IMR-90 (cell line): ENCODE measurements around the gene CAP2. TPM values are rescaled to one million over a fixed set of nuclear protein-coding genes. Genes with fewer than 3 reads are reported as not detected.

ENCODE experiments used
- ATAC-seq: fragments of 200-7000 bp; cut with Tn5 transposase; 2 replicates; pipeline ENCODE4 v1.9.1; 2020; ENCODE audit warnings: low read depth, mild to moderate bottlenecking, moderate library complexity
- BruUV-seq: library from RNA; stranded (reverse); fragments of 400-500 nt; replicated peaks from 2 replicates; lab custom pipeline; 2021; lab: Mats Ljungman, UMichigan
- CTCF ChIA-PET: fragments of 300-600 bp; formaldehyde crosslinking; extraction: SDS; loops from one replicate; lab custom pipeline; 2021; ENCODE audit warnings: antibody characterized with exemption; lab: Yijun Ruan, JAX
- POLR2A ChIA-PET: fragments of 300-600 bp; sonication (Branson Sonifier 250); formaldehyde crosslinking; loops from one replicate; lab custom pipeline; 2022; ENCODE audit warnings: antibody characterized with exemption; ENCODE audit not compliant: unreplicated experiment; lab: Charles Lee
- DNase-seq: peaks from one replicate; pipeline ENCODE4 v3.0.0; 2013
- H2AFZ ChIP-seq: replicated peaks from 2 replicates; pipeline ENCODE3; 2013; ENCODE audit warnings: low read length, mild to moderate bottlenecking; ENCODE audit not compliant: poor library complexity
- H2AK5ac ChIP-seq: 2 replicates; pipeline ENCODE4 v1.6.1; 2013; ENCODE audit warnings: low read depth, low read length, inconsistent platforms
- H2AK9ac ChIP-seq: replicated peaks from 2 replicates; pipeline ENCODE3; 2013; ENCODE audit warnings: mild to moderate bottlenecking, low read depth, low read length, moderate library complexity; ENCODE audit not compliant: poor library complexity
- H2BK120ac ChIP-seq: 2 replicates; pipeline ENCODE4 v1.6.1; 2013; ENCODE audit warnings: low read depth, low read length, inconsistent platforms
- H2BK15ac ChIP-seq: 3 replicates; pipeline ENCODE4 v1.6.1; 2013; ENCODE audit warnings: low read depth, low read length, inconsistent platforms
- H2BK20ac ChIP-seq: 2 replicates; pipeline ENCODE4 v1.6.1; 2013; ENCODE audit warnings: low read depth, mild to moderate bottlenecking, inconsistent platforms, low read length, moderate library complexity
- H2BK5ac ChIP-seq: 2 replicates; pipeline ENCODE4 v1.6.1; 2013; ENCODE audit warnings: mild to moderate bottlenecking, low read depth, low read length, inconsistent platforms; ENCODE audit not compliant: poor library complexity, severe bottlenecking
- H3K14ac ChIP-seq: replicated peaks from 2 replicates; pipeline ENCODE4 v1.6.1; 2013; ENCODE audit warnings: low read depth, low read length, inconsistent platforms
- H3K18ac ChIP-seq: 2 replicates; pipeline ENCODE4 v1.6.1; 2013; ENCODE audit warnings: low read depth, low read length, control low read depth
- H3K23ac ChIP-seq: 2 replicates; pipeline ENCODE4 v1.6.1; 2013; ENCODE audit warnings: low read depth, low read length, inconsistent platforms
- H3K27ac ChIP-seq: 2 replicates; pipeline ENCODE4 v1.5.1; 2013; ENCODE audit warnings: mild to moderate bottlenecking, control low read depth, low read length; ENCODE audit not compliant: insufficient read depth
- H3K27me3 ChIP-seq: 2 replicates; pipeline ENCODE4 v1.6.1; 2013; ENCODE audit warnings: low read length; ENCODE audit not compliant: control insufficient read depth, insufficient read depth
- H3K36me3 ChIP-seq: 2 replicates; pipeline ENCODE4 v1.6.1; 2013; ENCODE audit warnings: low read length, mixed read lengths; ENCODE audit not compliant: control insufficient read depth, insufficient read depth
- H3K4ac ChIP-seq: 2 replicates; pipeline ENCODE4 v1.6.1; 2013; ENCODE audit warnings: low read depth, low read length, inconsistent platforms
- H3K4me1 ChIP-seq: 2 replicates; pipeline ENCODE4 v1.6.1; 2013; ENCODE audit warnings: low read length, mixed read lengths; ENCODE audit not compliant: control insufficient read depth, insufficient read depth
- H3K4me2 ChIP-seq: 2 replicates; pipeline ENCODE4 v1.6.1; 2013; ENCODE audit warnings: low read depth, mild to moderate bottlenecking, control low read depth, low read length, moderate library complexity
- H3K4me3 ChIP-seq: 2 replicates; pipeline ENCODE4 v1.5.1; 2013; ENCODE audit warnings: low read depth, mild to moderate bottlenecking, control low read depth, low read length, moderate library complexity; ENCODE audit not compliant: insufficient read depth
- H3K56ac ChIP-seq: 2 replicates; pipeline ENCODE4 v1.6.1; 2013; ENCODE audit warnings: low read length, inconsistent platforms; ENCODE audit not compliant: insufficient read depth; ENCODE audit errors: extremely low read depth
- H3K79me1 ChIP-seq, 2 experiments: 2 replicates each; pipeline ENCODE4 v1.6.1; 2013; ENCODE audit warnings: low read length in 2 of 2, inconsistent platforms in 1 of 2, low read depth in 1 of 2
- H3K9ac ChIP-seq: 2 replicates; pipeline ENCODE4 v1.6.1; 2013; ENCODE audit warnings: low read depth, low read length, control low read depth
- H3K9me1 ChIP-seq: 2 replicates; pipeline ENCODE4 v1.6.1; 2013; ENCODE audit warnings: low read length, inconsistent platforms; ENCODE audit not compliant: insufficient read depth
- H3K9me3 ChIP-seq: 2 replicates; pipeline ENCODE4 v1.6.1; 2013; ENCODE audit warnings: low read length; ENCODE audit not compliant: control insufficient read depth, insufficient read depth
- H4K20me1 ChIP-seq: 2 replicates; pipeline ENCODE4 v1.6.1; 2013; ENCODE audit warnings: low read length, inconsistent platforms; ENCODE audit not compliant: insufficient read depth
- H4K5ac ChIP-seq: 2 replicates; pipeline ENCODE4 v1.6.1; 2013; ENCODE audit warnings: mild to moderate bottlenecking, low read depth, low read length, control low read depth
- H4K8ac ChIP-seq, 2 experiments: 2 replicates each; pipeline ENCODE4 v1.6.1; 2013; ENCODE audit warnings: low read depth in 2 of 2, low read length in 2 of 2, control low read depth in 1 of 2, inconsistent platforms in 1 of 2
- H4K91ac ChIP-seq: 2 replicates; pipeline ENCODE4 v1.6.1; 2013; ENCODE audit warnings: low read depth, low read length, inconsistent platforms; ENCODE audit not compliant: insufficient read depth
- CTCF ChIP-seq: conservative IDR thresholded peaks from 2 replicates; pipeline ENCODE4 v1.5.1; 2012; ENCODE audit warnings: mild to moderate bottlenecking, low read depth, low read length, improper control_type of control experiment
- POLR2A ChIP-seq: IDR thresholded peaks from 2 replicates; pipeline ENCODE4 v1.6.1; 2012; ENCODE audit warnings: mild to moderate bottlenecking, low read depth, low read length
- USF2 ChIP-seq: fragments of 150-350 bp; IDR thresholded peaks from 2 replicates; pipeline ENCODE4 v1.6.1; 2017; ENCODE audit warnings: mild to moderate bottlenecking, antibody characterized with exemption, low read length, low read depth
- WGBS, 2 experiments: methylation state at CpG; one replicate each; pipeline versions ENCODE4 v1.1.5 to v1.1.7; 2013; ENCODE audit warnings: missing lambda C conversion rate in 2 of 2; ENCODE audit not compliant: insufficient read length in 1 of 2; ENCODE audit errors: extremely low coverage in 2 of 2; 5-methylcytosine and 5-hydroxymethylcytosine counted together
- dilution Hi-C: fragments of 300-500 bp; cut with HindIII; formaldehyde crosslinking; loops from one replicate; pipeline ENCODE4 v1.14.3; 2018; ENCODE audit warnings: low sequenced_read_pairs; ENCODE audit not compliant: unreplicated experiment
- in situ Hi-C: fragments of 300-500 bp; cut with MboI; formaldehyde crosslinking; loops from 3 replicates; pipeline ENCODE4 v1.14.3; 2019; ENCODE audit warnings: low sequenced_read_pairs, inconsistent platforms, mixed read lengths
- intact Hi-C: fragments of 100-400 bp; cut with micrococcal nuclease; formaldehyde crosslinking; loops from 2 replicates; pipeline ENCODE4 v1.10.0; 2022
- polyA plus RNA-seq, 3 experiments: library from polyadenylated mRNA; depleted of rRNA; stranded (reverse); fragments of >200 nt; gene quantifications; 2 replicates each; pipeline ENCODE4 v1.2.3, GENCODE V29; 2012; ENCODE audit warnings: low replicate concordance in 1 of 3
- total RNA-seq: library from RNA; depleted of rRNA; stranded (reverse); fragments of >200 nt; gene quantifications from 2 replicates; pipeline ENCODE4 v1.2.3, GENCODE V29; 2012

Gene CAP2
- total and polyA plus RNA-seq, 2 of the 4 experiments (the other 2 are of a cell fraction) = 14.5 to 27.5 TPM

DNA sequence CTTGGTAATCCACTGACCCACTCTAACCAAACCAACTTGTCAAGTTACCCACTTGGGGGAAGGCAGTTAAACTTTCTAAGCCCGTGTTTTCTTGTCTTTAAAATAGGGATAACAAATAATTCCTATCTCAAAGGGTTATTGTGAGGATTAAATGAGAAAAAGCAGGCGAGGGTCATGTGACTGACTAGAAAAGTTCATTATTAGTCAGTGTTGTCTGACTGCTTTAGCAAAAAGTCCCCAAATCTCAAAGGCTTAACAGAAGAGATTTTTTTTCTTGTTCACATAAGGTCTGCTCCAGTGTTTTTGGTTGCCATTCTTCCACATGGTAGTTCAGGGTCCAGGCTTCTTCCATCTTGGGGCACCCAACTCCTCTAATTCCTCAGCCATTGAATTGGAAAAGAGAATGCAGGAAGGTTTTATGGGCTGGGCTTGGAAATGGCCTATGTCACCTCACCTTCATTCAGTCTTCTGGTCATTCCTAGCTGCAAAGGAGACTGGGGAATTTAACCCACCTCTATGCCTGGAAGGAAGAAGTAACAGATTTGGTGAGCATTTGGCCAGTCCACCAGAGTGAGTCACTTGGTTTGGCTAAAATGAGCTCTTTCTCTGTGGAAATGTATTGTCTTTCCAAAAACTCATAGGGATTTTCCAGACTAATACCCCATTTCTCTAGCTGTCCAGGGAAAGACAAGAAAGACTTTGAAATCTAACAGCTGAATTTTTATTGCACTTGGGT lies 77.0 kb downstream of the CAP2 start:
- POLR2A ChIA-PET = no interaction called here
- no peak overlapping the region for H2BK120ac ChIP-seq
- dilution Hi-C loops = no loop called here
- H3K18ac ChIP-seq = peak overlapping the region; percentile 1
- H3K4ac ChIP-seq = peak overlapping the region; percentile 25; the same call in 1 of the 2 replicates
- H4K5ac ChIP-seq = peak overlapping the region; percentile 48; the same call in 1 of the 2 replicates
- H3K9ac ChIP-seq = no peak overlapping the region
- no peak overlapping the region; the same call in 1 of the 2 replicates for H3K27ac ChIP-seq
- H3K56ac ChIP-seq = no peak overlapping the region
- H3K27me3 ChIP-seq = no peaks in the 10 kb centered on the region
- ATAC-seq (no peak), DNase-seq (peak; percentile 47)
- H4K20me1 ChIP-seq = peaks cover 4% of the 10 kb centered on the region; the same call in 1 of the 2 replicates
- no peak overlapping the region for H2AK5ac ChIP-seq
- no peak overlapping the region for H2BK20ac ChIP-seq
- H3K14ac ChIP-seq = peak overlapping the region; percentile 14; the same call in 1 of the 2 replicates
- WGBS, 2 experiments = no CpG with 5 or more reads among the region's 2 CpGs
- H3K9me1 ChIP-seq = peaks cover 6% of the 10 kb centered on the region; the same call in 1 of the 2 replicates
- no peak overlapping the region for H4K91ac ChIP-seq
- H2BK15ac ChIP-seq = no peak overlapping the region
- TF ChIP-seq POLR2A (no peak), CTCF (no peak), USF2 (no peak)
- no peak overlapping the region for H4K8ac ChIP-seq
- no peak overlapping the region for H2BK5ac ChIP-seq
- peak overlapping the region; percentile 29; the same call in 1 of the 2 replicates for H3K4me2 ChIP-seq
- intact Hi-C loops = no loop called here
- BruUV-seq = no TSS peak
- H2AK9ac ChIP-seq = no peak overlapping the region
- no peak overlapping the region for H3K23ac ChIP-seq
- H3K9me3 ChIP-seq = peaks cover 9% of the 10 kb centered on the region
- H3K4me1 ChIP-seq = peaks cover 10% of the 10 kb centered on the region
- H3K36me3 ChIP-seq = peaks cover 7% of the 10 kb centered on the region
- CTCF ChIA-PET = interaction anchor here (0.6 kb wide), 1 partner anchor 87 kb away, joined by 3 read pairs; no protein-coding TSS in a partner anchor
- H2AFZ ChIP-seq = no peak overlapping the region
- in situ Hi-C loops = no loop called here
- H3K79me1 ChIP-seq = peaks cover 0 to 16% of the 10 kb centered on the region in 2 experiments; a peak in 3 of 4 replicates
- no peak overlapping the region for H3K4me3 ChIP-seq
